GM13976 (cell line): Measurements from ENCODE around the gene MRPS26.
A peak's percentile ranks its signal among the peaks of the same experiment; 100 is the strongest.

Source experiments
- DNase-seq: peaks from one replicate; pipeline ENCODE4 v3.0.0; 2012; ENCODE audit warnings: low spot score
- CTCF ChIP-seq: IDR thresholded peaks from 2 replicates; pipeline ENCODE4 v1.5.1; 2012; ENCODE audit warnings: borderline replicate concordance, mild to moderate bottlenecking; ENCODE audit not compliant: insufficient read depth; ENCODE audit errors: extremely low read depth, missing control alignments, control extremely low read depth
- in situ Hi-C: fragments of 300-500 bp; cut with MboI; formaldehyde crosslinking; loops from one replicate; pipeline ENCODE4 v1.12.0; 2022; ENCODE audit warnings: low sequenced_read_pairs, mixed read lengths, inconsistent platforms; ENCODE audit not compliant: unreplicated experiment

The MRPS26 gene

DNA sequence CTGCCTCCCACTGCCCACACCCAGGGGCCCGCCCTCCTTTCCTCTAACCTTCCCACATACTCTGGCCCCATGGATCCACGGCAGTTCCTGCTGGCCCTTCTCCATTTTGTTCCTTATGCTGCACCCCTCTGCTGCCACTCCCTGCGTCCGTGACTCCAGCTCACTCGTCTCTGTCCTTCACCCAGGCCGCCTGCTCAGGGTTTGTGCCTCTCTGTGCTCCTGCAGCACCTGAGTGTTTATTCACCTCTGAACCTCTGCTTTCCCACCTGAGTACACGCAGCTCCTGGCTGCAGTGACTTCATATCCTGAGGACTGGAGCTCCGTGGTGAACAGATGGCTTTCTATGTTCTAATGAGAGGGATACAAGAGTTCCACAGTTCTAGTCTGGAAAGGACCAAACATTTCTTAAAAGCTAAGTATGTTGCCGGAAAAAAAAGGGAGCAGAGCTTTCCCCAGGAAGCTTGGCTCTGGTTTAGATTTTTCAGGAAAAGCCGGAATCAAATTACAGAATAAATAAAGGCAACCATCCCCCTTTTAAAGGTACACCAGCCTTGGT, 3.9 kb upstream of the MRPS26 start:
- no peak for DNase-seq
- TF ChIP-seq CTCF, result no peak
- in situ Hi-C loops, result no loop called here

- no peak for TF ChIP-seq CTCF
- in situ Hi-C loops, result no loop called here
- DNase-seq, result no peak
Observed at GRCh38 chr20:3042625-3043024, 3.2 kb upstream of the MRPS26 start.

- no peak for DNase-seq
- in situ Hi-C loops, result no loop called here
- no peak for TF ChIP-seq CTCF
Observed at GRCh38 chr20:3043322-3043721, 2.5 kb upstream of the MRPS26 start, which contains the start of gene GNRH2. GNRH2 (plus strand) TSS chr20:3043622; CDS start chr20:3044415, 793 bp downstream.

GRCh38 chr20:3044336-3044965, 1.4 kb upstream of the MRPS26 start:
- no peak for TF ChIP-seq CTCF
- in situ Hi-C loops, result no loop called here
- DNase-seq, result no peak

DNA sequence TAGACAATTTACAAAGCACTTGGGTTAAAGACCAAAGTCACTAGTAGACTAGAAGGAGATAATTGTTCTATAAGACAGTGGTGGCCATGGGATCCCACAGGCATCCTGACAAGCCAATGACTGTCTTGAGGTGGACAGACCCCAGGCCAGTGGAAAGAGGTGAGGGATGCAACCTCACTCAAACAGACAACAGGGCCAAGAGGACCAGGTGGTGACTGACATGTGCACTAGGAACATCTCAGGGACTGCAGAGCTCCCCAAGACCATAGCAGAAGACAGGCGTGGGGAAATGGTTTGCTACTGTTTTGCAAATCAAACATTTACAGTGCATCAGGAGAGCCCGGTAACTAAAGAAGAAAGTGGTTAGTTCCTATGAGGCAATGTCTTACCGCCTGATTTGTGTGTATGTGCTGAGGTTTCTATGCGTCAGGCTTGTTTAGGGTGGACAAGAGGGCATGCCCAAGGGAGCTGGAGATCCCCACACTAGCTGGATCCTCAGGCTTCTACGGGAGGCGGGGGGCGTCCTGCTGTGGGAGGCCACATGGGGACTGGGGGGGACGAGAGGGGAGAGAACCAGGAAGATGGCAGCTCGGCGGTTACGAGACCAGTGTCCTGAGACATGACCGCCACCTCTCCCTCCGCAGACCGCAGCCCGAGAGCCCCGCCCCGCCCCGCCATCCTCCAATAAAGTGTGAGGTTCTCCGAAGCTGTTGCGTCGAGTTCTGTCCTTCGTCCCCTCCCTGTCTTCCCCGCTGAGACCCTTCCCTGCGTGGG, 623 bp upstream of the MRPS26 start:
- TF ChIP-seq CTCF, result no peak
- DNase-seq, result peak; percentile 87
- in situ Hi-C loops, result no loop called here

GRCh38 chr20:3046677-3047462, 1.0 kb downstream of the MRPS26 start:
- no peak for TF ChIP-seq CTCF
- peak; percentile 50 for DNase-seq
- in situ Hi-C loops, result no loop called here
